ENCODE measurements around the gene FAM53B.

Gene FAM53B

DNA sequence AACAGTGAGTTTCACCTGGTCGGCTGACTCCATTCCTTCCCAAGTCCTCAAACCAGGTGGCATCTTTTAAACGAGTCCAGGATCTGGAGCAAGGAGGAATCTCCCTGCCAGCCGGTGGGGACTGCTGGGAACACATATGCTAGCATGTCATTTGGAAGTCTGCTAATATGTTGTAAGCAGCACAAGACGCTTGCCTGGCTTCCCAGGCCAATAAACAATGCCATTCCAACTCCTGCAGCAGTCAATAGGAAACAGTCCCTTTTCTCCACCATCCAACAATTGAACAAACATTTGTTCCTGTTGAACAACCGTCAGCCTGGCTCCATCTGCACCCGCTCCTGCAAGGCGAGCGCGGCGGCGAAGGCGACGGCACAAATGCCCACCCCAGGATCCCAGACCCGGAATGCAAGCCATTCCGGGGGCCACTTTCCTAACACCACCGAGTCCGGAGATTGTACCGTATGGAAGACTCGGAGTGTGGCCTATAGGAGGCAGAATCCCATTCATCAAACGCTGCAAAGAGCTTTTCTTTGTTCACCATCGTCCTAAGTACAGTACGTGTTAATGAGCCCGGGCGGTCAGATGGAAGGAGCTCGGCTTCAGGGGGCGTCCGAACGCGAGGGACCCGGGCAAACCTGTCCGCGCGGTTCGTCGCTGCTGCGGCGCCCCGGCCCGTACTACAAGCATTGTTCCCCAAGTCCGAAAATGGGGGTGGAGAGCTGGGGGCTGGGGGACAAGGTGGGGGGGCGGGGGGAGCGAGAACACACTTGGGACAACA lies 1.6 kb downstream of the FAM53B start:
- DNase-seq (ENCODE audit: low read depth): peak; percentile 56

DNA sequence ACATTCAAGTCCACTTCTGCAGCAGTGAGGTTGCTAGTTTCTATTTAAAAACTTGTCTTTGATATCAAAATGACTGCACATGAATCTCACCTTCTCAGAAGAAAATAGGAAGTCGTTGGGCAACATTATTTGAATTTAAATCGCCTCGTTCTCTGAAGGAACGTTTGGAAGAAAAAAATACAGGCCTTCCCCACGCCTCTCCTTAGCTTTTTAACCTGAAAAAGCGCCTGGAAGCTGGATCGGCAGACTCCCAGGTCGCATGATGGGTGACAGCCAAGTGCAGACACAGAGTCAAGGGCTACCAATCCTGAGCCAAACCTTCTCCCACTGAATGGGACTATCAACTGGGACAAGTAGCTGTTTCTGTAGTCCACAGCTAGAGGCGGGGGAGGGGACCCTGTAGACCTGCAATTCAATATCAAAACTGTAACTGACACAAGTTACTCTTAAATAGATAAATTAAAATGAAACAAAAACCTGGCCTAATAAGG lies 2.2 kb downstream of the FAM53B start:
- no peak for DNase-seq (ENCODE audit: low read depth)

DNA sequence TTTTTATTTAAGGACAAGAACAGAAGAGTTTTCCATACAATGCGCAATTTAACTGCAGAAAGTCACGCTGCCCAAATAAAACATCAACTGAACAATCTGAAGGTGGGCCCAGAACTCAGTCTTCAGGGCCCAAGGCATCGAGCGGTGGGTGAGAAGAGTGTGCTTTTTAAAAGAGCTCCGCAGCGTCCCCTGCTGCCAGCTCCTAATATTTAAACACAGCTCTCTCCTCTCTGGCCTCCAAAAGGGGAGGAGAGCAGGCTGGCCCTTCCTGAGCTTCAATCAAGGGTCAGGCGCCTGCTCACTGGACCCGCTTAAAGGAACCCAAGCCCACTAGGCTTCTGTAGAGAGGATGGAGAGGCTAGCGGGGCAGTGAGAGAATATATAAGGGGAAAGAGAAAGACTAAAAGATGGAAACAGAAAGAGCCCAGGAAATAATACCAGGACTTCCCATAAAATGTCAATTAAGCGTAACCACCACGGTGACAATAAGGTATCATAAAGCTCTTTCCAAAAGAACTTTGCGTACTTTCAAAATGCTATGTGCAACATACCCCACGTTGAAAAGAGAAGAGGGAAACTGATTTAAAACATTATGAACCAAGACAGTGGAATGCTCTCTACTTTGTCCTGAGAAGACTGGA lies 2.8 kb downstream of the FAM53B start:
- DNase-seq (ENCODE audit: low read depth): peak; percentile 61

DNA sequence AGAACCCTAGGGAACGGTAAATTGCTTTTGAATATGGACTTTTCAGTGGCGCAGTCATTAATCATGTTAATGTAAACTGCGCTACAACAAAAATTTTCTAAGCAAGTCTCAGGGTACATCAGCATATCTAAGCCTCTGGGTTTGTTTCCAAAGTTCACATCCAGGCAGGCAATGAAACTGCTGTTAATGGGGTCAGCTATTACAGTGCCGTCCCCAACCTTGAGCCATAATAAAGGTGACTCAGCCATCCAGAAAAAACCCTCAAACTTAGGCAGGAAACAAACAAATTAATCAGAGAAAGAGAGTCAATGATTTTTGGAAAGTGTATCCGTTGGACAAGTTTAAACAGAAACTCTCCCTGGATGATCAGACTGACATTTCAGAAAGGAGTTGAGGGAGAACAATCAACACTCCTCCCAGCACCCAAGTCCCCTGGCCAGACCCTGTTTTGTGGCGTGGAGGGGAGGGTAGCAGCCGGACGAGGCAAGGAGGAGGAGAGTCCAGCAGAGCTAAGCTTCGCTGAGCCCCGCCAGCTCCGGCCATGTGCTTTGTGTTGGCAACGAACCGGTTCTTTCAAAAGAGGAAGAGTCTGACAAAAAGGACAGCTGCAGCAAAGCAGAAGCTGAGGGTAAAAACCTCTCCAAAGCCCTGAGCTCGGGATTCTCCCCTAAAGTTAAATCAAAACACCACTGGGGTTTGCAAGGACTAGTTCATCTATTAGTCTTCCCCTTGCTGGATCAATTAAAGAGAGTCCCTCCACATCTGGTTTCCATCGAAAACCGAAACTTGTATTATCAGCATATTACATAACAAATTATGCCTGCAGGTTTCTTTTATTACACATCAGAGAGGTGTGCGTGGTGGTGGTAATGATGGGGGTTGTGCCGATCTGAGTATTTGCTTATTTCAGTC lies 3.6 kb downstream of the FAM53B start:
- peak; percentile 38 for DNase-seq (ENCODE audit: low read depth)

DNA sequence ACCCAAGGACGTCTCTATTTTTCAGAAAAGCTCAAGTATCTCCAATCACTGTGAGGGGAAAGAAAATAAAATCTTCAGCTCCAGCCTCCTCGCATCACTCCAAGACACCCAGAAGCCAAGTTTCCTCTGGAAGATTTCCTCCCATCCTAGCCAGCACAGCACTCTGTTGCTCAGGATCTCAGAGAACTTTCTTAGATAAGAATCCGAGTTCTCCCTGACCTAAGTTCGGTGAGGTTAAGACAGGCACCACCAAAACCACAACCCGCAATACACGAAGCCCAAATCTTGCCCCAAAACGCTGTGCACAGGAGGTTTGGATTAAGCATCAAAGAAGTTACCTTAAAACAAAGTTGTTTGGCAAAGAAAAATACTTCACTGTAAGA lies 4.2 kb downstream of the FAM53B start:
- no peak for DNase-seq (ENCODE audit: low read depth)

DNA sequence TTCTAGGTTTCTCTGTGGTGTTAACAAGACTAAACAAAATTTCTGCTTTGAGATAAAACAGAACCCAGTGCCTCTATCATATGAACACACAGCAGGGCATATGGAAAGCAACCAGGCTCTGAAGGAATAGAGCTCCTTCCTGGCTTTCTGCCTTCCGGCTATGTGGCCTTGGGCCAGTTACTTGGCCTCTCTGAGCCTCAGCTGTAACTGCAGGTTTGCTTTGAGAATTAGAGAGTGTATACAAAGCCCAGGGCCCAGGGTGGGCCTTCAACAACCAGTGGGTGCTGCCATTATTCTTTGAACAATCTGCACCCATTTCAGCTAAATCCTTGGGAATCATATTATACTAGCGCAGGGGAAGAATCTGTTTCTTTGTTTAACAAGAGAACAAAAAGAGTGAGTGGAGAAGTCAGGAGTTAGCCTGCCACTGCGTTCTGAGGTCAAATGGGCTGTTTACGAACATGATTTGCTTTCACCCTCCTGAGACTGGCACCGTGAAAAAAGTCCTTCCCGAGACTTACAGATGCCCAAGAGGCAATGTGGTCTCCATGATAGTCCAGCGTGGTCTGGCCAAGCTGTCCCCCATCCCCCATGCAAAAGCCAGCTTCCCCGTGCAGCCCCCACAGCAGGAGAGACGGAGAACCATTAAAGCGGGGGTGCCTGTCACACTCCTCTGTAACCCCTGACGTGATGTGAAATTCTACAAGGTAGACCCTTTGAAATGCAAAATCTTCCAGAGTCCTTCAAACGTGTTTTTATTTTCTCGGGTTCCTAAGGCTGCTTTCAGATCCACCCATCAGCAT lies 4.9 kb downstream of the FAM53B start:
- no peak for DNase-seq (ENCODE audit: low read depth)

DNA sequence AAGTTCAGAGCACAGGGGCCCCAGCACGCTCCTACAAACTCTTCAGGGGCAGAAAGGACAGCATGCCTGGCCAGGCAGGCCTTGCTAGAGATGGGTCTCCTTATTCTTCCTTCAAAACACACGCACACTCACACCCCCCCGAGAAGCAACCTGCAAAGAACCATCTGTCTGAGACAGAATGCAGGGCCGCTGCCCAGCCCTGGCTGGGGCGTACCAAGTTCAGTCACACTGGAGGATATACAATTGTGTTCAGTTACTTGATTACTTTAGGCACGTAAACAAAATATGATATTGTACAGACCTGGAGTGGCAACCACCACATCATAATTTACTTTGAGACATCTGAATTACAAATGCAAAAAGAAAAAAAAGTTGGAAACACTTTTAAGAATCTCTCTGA lies 5.7 kb downstream of the FAM53B start:
- no peak for DNase-seq (ENCODE audit: low read depth)

DNA sequence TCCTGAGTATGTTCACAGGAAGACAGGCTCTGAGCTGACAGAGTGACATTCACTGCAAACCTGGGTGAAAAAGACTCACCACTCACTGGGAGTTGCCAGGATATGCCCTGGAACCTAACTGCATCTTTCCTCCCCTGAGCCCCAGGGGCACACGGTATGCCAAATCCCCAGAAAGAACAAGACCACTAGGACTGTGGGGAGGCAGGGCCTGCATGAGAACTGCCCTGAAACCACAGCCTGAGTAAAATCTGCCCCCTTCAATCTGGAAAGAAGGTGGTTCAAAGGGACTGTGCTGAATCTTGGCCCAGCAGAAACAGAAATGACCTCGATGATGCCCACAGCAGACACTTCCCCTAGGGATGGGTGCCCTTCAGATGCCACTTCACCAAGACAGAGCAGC lies 6.5 kb downstream of the FAM53B start:
- DNase-seq (ENCODE audit: low read depth): no peak

DNA sequence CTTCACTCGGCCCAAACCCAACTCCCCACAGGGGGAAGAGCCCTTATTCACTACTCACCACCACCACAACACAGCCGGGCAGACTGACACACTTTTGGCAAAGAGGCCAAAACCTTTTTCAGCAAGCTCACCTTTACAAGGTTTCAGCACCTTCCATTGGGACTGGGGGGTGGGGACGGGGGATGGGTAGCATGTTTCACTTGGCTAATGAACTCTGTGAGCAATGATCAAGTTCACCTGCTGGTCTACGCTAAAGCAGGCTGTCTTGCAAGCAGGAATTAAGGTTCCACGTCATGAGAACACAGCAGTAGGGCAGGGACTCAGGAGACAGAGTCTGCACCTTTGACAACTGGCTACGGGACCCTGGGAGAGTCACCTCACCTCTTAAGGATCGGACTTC lies 7.0 kb downstream of the FAM53B start:
- DNase-seq (ENCODE audit: low read depth): no peak

DNA sequence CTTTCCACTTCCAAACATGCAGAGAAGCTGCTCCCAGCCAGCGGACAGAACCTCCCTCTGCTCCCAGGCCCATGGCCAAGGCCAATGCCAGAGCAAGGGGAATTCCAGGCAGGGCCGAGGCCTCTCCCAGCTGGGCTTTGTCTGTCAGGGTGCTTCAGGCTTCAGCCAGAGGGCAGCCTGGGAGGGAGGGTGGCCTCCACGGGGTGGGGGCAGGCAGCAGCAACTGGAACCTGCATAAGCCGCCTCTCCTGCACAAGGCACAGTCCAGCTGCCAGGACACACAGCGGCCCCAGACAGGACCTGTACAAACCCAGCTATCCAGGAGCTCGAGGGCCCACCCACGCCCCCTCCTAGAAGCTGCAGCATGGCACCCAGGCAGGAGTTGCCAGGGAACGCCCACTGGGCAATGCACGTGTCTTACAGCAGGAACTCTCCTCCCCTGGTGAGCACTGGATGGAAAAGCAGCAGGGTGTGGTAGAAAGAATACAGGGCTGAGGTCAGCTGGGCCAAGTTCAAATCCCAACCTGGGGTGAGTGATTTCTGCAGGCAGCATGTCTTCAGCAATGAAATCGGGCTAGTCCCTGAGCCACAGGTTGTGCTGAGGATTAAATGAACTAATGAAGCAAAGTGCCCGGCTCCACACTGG lies 7.6 kb downstream of the FAM53B start:
- peak; percentile 65 for DNase-seq (ENCODE audit: low read depth)

DNA sequence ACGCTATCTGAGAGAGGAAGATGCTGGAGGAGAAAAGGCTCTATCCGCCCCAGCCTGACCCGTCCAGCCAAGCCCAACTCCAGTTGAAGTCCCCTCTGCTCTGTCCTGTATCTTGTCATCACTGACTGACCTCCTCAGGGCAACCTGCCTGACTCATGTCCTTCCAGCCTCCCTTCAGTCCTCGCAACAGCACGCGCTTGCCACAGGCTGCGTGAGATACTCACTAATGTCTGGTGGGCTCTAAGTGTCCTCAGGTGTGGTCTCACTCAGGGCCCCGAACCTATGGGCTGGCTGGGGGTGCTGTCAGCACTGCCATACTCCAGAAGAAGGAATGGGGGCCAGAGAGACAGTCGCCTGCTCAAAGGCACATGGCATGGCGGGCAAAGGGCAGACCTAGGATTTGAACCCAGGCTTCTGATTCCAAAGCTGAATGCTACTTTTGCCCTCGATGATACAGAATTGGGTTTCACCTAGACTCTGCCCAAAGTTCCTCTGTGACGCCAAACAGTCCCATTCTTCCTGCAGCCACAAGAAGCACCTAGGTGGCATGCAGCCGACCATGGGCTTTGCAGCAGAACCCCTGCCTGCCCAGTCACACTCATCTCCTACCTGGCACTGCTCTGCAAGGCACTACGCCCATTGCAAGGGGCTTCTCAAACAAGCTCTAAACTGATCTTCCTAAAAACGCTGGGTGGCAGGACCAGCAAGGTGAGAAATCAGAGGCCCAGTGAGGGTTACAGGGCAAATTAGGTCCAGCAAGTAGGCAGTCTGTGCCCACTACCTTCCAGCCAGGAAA lies 8.5 kb downstream of the FAM53B start:
- DNase-seq (ENCODE audit: low read depth): no peak

DNA sequence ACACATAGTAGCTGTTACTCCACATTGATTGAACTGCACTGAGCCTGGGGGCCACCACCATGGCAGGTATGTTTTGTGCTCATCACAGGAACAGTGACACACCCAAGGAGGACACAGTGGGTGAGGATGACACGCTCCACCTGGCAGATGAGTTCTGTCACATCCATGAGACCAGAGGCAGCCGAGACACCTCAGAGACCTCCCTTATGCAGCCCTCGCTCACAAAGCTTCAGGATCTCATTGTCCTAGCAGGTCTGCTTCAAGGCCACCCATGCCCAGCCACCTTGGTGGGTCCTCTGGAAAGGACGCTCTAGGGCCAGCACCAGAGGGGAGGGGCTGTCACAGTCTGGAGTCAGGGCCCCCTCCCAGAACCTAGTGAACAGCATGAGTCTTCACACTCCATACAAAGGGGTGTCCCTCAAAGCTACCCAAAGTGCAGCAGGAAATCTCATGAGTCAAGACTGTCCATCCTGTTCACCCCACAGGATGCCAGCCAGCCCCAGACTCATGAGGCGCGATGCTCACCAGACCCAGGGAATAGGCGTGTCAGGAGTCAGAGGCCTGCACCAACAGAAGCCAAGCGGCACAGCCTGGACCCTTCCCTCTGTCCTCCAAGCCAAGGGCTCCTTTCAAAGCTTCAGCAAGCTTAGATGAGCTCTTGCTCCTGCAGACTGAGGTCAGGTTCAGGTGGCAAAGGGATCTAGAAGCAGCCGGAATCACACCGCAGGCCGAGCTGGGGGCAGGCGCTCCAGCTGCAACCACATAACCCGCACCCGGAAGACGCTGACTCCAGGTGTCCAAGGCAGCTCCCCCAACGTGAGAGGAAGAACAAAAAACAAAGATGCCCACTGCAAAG lies 9.6 kb downstream of the FAM53B start:
- no peak for DNase-seq (ENCODE audit: low read depth)

DNA sequence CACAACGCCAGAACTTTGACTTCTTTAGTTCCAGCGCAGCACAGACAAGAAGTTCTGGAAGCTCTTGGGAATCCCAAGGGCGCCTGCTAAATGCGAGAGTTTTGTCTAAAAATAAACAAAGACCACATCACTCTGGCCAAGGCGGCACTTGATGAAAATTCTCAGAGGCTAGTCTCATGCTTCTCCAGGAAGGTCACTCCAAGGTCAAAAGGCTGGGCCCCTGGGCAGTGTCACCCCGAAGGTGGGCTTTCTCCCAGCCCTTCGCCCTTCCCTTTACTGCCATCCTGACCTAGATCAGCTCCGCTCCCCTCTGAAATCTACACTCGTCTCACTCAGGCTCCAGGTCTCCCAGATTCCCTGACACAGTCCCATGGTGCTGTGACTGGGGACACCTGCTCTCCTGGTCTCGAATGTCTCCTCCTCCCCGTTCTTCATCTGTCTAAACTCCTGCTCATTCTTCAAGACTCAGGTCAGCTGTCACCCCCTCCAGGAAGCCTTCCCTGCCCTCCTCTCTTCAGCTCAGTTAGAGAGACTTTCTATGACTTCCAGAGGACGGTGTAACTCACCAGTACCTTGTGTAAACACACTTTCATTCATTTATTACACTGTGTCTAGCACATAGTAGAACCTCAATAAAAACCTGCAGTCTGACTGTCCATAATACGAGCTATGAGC lies 10.5 kb downstream of the FAM53B start:
- DNase-seq (ENCODE audit: low read depth): no peak

DNA sequence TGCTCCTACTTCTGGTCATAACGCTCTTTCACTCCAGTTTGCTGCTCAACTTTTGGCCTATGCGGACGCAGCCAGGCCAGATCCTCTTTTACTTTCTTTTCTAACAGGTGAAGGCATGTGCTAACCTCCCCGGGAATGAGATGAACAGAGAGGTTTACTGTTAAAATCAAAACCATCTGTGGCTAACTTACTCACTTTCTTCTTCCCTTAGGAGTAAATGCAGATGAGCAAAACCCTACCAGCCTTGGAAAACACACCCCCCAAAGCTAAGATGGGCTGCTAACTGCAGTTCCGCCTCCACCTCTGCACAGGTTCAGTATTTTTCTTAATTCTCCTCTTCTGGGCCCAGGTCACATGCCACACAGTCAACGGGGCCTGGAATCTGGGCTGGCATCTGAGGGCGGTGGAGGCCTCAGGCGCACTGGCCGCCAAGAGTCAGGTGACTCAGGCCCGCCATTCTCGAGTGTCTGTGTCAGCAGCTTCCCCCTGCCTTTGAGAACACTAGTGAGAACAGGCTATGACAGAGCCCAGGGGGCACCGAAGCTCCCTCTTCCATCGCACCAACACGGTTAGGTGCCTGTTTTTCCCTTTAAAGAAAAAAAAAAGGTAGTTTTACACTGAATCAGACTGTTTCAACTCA lies 11.1 kb downstream of the FAM53B start:
- DNase-seq (ENCODE audit: low read depth): peak; percentile 16

DNA sequence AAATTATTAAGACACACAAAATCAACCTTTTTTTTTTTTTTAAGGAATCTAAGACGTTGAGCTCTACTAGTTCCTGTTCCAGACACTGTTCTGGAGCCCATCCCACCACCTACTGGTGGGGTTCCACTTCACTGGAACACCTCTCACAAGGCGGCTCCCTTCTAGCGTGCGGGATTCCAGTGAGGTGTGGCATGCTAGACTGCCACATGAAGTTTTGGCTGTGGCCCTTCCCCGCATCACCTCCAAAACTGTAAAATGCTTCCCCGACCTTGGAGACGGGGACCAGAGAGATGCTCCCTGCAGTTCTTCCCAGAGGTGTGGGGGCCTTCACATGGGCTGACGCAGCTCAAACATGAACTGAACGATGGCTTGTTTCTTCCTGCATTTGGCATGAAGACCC lies 12.6 kb downstream of the FAM53B start:
- DNase-seq (ENCODE audit: low read depth): no peak

DNA sequence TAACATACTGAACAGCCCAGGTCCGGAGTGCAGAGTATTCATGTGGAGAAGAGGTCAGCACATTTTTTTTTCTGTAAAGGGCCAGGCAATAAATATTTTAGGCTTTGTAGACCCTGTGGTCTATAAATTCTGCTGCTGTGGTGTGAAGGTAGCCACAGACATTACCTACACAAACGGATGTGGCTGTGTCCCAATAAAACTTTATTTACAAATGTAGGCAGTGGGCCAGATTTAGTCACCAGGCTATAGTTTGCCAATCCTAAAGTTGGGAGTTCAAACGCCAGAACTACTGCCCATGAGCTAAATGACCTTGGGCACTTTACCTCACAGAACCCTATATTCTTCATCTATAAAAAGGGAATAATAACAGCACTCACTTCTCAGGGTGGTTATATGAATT lies 13.4 kb downstream of the FAM53B start:
- no peak for DNase-seq (ENCODE audit: low read depth)

DNA sequence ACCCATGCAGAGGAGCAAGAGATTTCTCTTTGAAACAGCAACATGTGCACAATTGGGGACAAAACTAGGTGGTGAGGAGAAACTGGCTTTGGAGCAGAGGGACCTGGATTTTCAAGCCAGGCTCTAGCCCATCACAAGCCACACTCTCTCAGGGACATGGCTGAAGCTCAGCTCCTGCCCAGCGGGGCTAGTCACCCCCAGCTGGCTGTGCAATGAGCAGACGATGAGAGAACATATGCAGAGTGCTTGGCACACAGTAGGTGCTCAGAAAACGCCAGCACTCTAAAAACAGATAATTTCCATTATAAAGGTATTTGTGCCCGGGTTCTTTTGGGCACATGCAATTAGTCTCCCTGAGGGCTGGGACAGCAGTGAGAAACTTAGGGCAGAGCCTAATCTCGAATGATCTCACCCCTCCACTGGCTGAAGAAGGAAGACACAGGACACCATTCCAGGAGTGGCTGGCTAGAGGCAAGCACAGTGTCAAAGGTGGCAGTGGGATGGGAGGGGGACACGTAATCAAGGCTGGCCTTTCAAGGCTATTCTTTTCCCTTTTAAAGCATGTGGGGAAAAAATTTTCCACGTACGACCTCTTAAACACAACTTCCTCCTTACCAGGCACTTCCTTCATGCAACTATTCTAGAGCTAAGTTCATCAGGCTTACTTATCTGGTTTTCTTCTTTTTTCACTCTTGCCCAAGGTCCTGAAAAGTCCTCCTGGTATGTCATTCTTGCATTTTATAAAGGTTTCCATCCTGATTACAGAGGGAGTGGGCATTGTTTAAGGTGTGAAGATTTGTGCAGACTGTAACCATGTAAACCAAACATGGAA lies 15.1 kb downstream of the FAM53B start:
- no peak for DNase-seq (ENCODE audit: low read depth)
